Measurements from ENCODE around the gene PLAAT2. TPM values are rescaled to one million over a fixed set of nuclear protein-coding genes. Genes with fewer than 3 reads are reported as not detected.
A peak's percentile ranks its signal among the peaks of the same experiment; 100 is the strongest.

PLAAT2 gene
- polyA plus RNA-seq, 3 donors: not detected

DNA sequence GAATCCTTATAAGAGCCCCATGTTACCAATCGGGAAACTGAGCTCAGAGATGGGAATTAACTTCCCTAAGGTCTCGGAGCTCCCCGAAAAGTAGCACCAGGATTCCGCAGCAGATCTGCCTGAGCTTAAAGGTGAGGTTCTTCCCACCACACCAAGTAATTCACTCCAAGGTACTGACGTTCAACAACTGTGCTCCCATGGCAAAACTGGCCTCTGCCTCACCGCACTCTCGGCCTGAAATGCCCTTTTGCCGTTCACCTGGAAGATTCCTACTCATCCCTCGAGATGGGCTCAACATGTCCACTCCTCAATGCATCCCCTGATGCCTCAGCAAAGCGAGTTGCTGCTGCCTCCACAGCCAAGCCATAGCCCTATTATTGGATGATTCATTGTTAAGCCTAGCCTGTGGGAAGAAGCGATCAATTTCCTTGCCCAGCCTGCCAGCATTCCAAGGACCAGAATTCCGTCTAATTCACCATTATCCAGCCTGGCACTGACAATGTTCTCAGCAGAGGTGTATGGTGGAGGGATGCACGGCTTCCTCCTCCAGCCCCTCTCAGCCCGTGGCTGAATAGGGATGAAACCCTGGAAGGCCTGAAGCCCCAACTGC lies 46.9 kb upstream of the PLAAT2 start:
- Histone ChIP-seq H3K79me2 (ENCODE audit: insufficient read depth, low read length) (no peaks in the 10 kb centered on the region), H3K4me2 (replicated peaks; ENCODE audit: extremely low read depth, low read length, poor library complexity, severe bottlenecking) (peak overlapping the region; percentile 47), H3K9me3 (replicated peaks in 1 of 2; ENCODE audit: control insufficient read depth in 1 of 2, insufficient read depth in 1 of 2, low read length in 2 of 2) (no peaks in the 10 kb centered on the region), H3K27ac (ENCODE audit: low read depth in 1 of 2, low read length in 2 of 2) (no peak overlapping the region), H3K27me3 (ENCODE audit: control insufficient read depth in 2 of 2, insufficient read depth in 2 of 2, low read length in 2 of 2) (peaks cover 0 to 25% of the 10 kb centered on the region in 2 donors), H3K9ac (ENCODE audit: insufficient read depth, low read length, poor library complexity, severe bottlenecking) (no peak overlapping the region), H2AFZ (ENCODE audit: insufficient read depth, low read depth, low read length, poor library complexity, severe bottlenecking) (peak overlapping the region; percentile 66), H3K36me3 (replicated peaks in 1 of 2; ENCODE audit: control insufficient read depth in 1 of 2, insufficient read depth in 2 of 2, low read length in 2 of 2) (no peaks in the 10 kb centered on the region), H3K4me1 (ENCODE audit: control insufficient read depth in 1 of 2, insufficient read depth in 2 of 2, low read length in 2 of 2) (peaks cover 23 to 45% of the 10 kb centered on the region in 2 donors), H4K20me1 (ENCODE audit: insufficient read depth, low read length) (no peaks in the 10 kb centered on the region), H3K4me3 (replicated peaks in 1 of 3; ENCODE audit: low read depth in 2 of 3, low read length in 3 of 3) (peak overlapping the region in 1 of 3 experiments; percentile 37)
- H3K27ac Mint-ChIP-seq: peak overlapping the region in 2 of 7 donors; percentile 12 to 53
- peaks cover 23 to 29% (median 27%) of the 10 kb centered on the region in 3 donors for H3K27me3 Mint-ChIP-seq (ENCODE audit: low read depth in 3 of 3)
- TF ChIP-seq, protein P1, sequence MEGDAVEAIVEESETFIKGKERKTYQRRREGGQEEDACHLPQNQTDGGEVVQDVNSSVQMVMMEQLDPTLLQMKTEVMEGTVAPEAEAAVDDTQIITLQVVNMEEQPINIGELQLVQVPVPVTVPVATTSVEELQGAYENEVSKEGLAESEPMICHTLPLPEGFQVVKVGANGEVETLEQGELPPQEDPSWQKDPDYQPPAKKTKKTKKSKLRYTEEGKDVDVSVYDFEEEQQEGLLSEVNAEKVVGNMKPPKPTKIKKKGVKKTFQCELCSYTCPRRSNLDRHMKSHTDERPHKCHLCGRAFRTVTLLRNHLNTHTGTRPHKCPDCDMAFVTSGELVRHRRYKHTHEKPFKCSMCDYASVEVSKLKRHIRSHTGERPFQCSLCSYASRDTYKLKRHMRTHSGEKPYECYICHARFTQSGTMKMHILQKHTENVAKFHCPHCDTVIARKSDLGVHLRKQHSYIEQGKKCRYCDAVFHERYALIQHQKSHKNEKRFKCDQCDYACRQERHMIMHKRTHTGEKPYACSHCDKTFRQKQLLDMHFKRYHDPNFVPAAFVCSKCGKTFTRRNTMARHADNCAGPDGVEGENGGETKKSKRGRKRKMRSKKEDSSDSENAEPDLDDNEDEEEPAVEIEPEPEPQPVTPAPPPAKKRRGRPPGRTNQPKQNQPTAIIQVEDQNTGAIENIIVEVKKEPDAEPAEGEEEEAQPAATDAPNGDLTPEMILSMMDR (IDR thresholded peaks at IDR 0.05): no peak
- peak overlapping the region in 1 of 2 donors; percentile 83 for H3K4me3 Mint-ChIP-seq
- peaks cover 39% of the 10 kb centered on the region for H3K4me1 Mint-ChIP-seq
- 98% methylated on average over 8 of the region's 14 CpGs for WGBS (ENCODE audit: insufficient coverage)
- intact Hi-C loops (cut with micrococcal nuclease): no loop called here
- peaks cover 8 to 11% of the 10 kb centered on the region in 2 donors for H3K36me3 Mint-ChIP-seq
- DNase-seq: no peak
- H3K9me3 Mint-ChIP-seq: peaks cover 0 to 11% (median 0%) of the 10 kb centered on the region in 7 donors

DNA sequence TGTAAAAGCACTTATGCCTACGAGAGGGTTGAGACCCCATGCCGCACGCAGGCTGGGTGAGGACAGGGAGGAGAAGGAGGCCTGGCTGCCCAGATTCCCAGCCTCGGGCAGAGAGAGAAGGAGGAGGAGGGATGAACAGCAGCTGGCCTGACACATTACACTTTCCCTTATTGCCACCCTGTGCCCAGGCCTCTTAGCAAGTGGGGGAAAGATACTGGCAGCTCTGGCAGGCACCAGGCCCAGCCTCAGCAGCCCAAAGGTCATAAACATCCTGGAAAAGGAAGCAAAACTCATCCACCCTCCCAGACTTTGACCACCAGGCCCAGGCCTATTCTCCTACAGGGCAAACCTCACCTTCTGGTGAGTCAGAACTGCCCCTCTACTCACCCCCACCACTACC lies 46.4 kb upstream of the PLAAT2 start:
- intact Hi-C loops (cut with micrococcal nuclease): no loop called here
- no peak overlapping the region for H3K4me3 ChIP-seq (replicated peaks in 1 of 3; ENCODE audit: low read depth in 2 of 3, low read length in 3 of 3)
- peaks cover 8 to 14% of the 10 kb centered on the region in 2 donors for H3K36me3 Mint-ChIP-seq
- H3K4me1 ChIP-seq (ENCODE audit: control insufficient read depth in 1 of 2, insufficient read depth in 2 of 2, low read length in 2 of 2): peaks cover 22 to 42% of the 10 kb centered on the region in 2 donors
- peaks cover 23 to 27% (median 25%) of the 10 kb centered on the region in 3 donors for H3K27me3 Mint-ChIP-seq (ENCODE audit: low read depth in 3 of 3)
- peak overlapping the region in 1 of 7 donors; percentile 7 for H3K27ac Mint-ChIP-seq
- H2AFZ ChIP-seq (ENCODE audit: insufficient read depth, low read depth, low read length, poor library complexity, severe bottlenecking): no peak overlapping the region
- no peak overlapping the region for H3K4me3 Mint-ChIP-seq
- no peaks in the 10 kb centered on the region for H4K20me1 ChIP-seq (ENCODE audit: insufficient read depth, low read length)
- DNase-seq: no peak
- H3K9me3 Mint-ChIP-seq: peaks cover 0 to 11% (median 0%) of the 10 kb centered on the region in 7 donors
- H3K9ac ChIP-seq (ENCODE audit: insufficient read depth, low read length, poor library complexity, severe bottlenecking): no peak overlapping the region
- TF ChIP-seq, protein P1 (IDR thresholded peaks at IDR 0.05): no peak
- peaks cover 37% of the 10 kb centered on the region for H3K4me1 Mint-ChIP-seq
- whole genome bisulfite sequencing (ENCODE audit: insufficient coverage): no CpG with 5 or more reads among the region's 4 CpGs
- H3K27me3 ChIP-seq (ENCODE audit: control insufficient read depth in 2 of 2, insufficient read depth in 2 of 2, low read length in 2 of 2): peaks cover 0 to 23% of the 10 kb centered on the region in 2 donors
- no peaks in the 10 kb centered on the region for H3K79me2 ChIP-seq (ENCODE audit: insufficient read depth, low read length)
- H3K9me3 ChIP-seq (replicated peaks in 1 of 2; ENCODE audit: control insufficient read depth in 1 of 2, insufficient read depth in 1 of 2, low read length in 2 of 2): no peaks in the 10 kb centered on the region
- H3K36me3 ChIP-seq (replicated peaks in 1 of 2; ENCODE audit: control insufficient read depth in 1 of 2, insufficient read depth in 2 of 2, low read length in 2 of 2): no peaks in the 10 kb centered on the region
- no peak overlapping the region for H3K27ac ChIP-seq (ENCODE audit: low read depth in 1 of 2, low read length in 2 of 2)
- no peak overlapping the region for H3K4me2 ChIP-seq (replicated peaks; ENCODE audit: extremely low read depth, low read length, poor library complexity, severe bottlenecking)

Data from CD14-positive monocyte (primary cell).